ENCODE results near the gene MYL12B.
"Not testable (repeated sequence)": the region's sequence is repeated elsewhere in the genome, so short reads cannot be mapped to it uniquely, and the experiment has no call there.

The MYL12B gene

DNA sequence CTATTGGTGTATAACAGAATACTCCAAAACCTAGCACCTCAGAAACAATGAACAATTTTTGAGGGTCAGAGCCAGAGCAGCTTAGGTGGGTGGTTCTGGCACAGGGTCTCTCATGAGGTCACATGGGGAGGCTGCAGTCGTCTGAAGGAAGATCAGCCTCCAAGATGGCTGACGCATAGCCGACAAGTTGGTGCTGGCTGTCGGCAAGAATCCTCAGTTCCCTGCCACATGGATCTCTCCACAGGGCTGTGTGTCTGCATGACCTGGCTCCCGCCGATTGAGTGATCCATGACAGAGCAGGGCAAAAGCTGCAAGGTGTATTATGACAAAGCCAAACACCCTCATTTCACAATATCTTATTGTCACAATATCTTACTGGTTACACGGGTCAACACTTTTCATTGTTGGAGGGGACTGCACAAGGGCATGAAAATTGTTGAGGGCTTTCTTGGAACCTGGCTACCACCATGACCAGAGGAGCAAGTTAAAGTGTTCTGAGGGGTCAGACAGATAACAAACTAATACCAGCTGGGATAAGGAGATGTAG, 4.2 kb downstream of the MYL12B start:
- DNase-seq (ENCODE audit: low spot score): no peak
- in situ Hi-C loops (cut with MboI; ENCODE audit: low pct_unique_long_range_greater_than_20kb, low sequenced_read_pairs, unreplicated experiment): no loop called here
- TF ChIP-seq CTCF (IDR thresholded peaks at IDR 0.05; ENCODE audit: extremely low read depth, insufficient read depth, missing control alignments): no peak

- no peak for TF ChIP-seq CTCF (IDR thresholded peaks at IDR 0.05; ENCODE audit: extremely low read depth, insufficient read depth, missing control alignments)
- in situ Hi-C loops (cut with MboI; ENCODE audit: low pct_unique_long_range_greater_than_20kb, low sequenced_read_pairs, unreplicated experiment): no loop called here
- no peak for DNase-seq (ENCODE audit: low spot score)
These were observed 6.4 kb downstream of the MYL12B start for GRCh38 chr18:3268306-3268705.

DNA sequence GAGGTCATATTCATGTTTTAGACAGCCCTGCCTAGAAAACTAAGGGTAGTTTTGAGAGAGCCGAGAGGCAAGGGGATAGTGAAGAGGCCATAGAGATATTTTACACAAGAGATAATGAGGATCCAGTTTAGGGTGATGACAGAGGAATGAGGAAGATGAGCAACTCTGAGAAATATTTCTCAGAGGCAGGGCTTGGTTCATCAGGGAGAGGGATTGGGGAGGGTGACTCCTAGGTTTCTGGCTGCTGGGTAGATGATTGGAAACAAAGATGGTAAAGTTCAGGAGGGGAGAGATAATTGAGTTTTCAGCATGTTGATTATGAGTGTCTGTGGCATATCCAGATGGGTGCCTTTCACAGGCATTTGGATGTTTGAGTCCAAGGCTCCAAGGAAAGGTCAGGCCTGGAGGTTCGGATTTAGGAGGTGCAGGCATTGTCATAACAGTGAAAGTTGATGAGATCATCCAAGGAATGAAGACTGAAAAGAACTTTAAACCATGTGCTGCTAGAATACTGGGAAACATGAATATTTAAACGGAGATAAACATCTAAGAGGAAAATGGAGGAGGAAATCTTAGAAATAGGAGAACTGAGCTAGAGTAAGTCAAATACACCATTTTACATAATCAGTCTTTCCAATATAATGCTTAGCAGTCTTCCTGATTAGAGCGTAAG, 7.4 kb downstream of the MYL12B start:
- no peak for TF ChIP-seq CTCF (IDR thresholded peaks at IDR 0.05; ENCODE audit: extremely low read depth, insufficient read depth, missing control alignments)
- no peak for DNase-seq (ENCODE audit: low spot score)
- in situ Hi-C loops (cut with MboI; ENCODE audit: low pct_unique_long_range_greater_than_20kb, low sequenced_read_pairs, unreplicated experiment): no loop called here

- DNase-seq (ENCODE audit: low spot score): no peak
- no peak for TF ChIP-seq CTCF (IDR thresholded peaks at IDR 0.05; ENCODE audit: extremely low read depth, insufficient read depth, missing control alignments)
- in situ Hi-C loops (cut with MboI; ENCODE audit: low pct_unique_long_range_greater_than_20kb, low sequenced_read_pairs, unreplicated experiment): no loop called here
These were observed 8.0 kb downstream of the MYL12B start for GRCh38 chr18:3269914-3270299.

GRCh38 chr18:3273042-3273441, 11.1 kb downstream of the MYL12B start:
- in situ Hi-C loops (cut with MboI; ENCODE audit: low pct_unique_long_range_greater_than_20kb, low sequenced_read_pairs, unreplicated experiment): no loop called here
- no peak for TF ChIP-seq CTCF (IDR thresholded peaks at IDR 0.05; ENCODE audit: extremely low read depth, insufficient read depth, missing control alignments)
- DNase-seq (ENCODE audit: low spot score): no peak

GRCh38 chr18:3277643-3278213, 15.8 kb downstream of the MYL12B start:
- in situ Hi-C loops (cut with MboI; ENCODE audit: low pct_unique_long_range_greater_than_20kb, low sequenced_read_pairs, unreplicated experiment): loop anchor here (5.0 kb wide), 1 partner anchor 310 kb away; no protein-coding TSS in a partner anchor
- not testable (repeated sequence) for DNase-seq (ENCODE audit: low spot score)

All from GM13977 (cell line).